HepG2 (cell line): ENCODE measurements around the gene THADA. TPM values are rescaled to one million over a fixed set of nuclear protein-coding genes. Genes with fewer than 3 reads are reported as not detected.

ENCODE experiments used
- AHR ChIP-seq: IDR thresholded peaks from 2 replicates; pipeline ENCODE4 v1.6.1; 2018; ENCODE audit warnings: missing genetic modification reagents, missing compliant biosample characterization
- CBX2 ChIP-seq, 2 experiments: fragments of 200-600 bp in 1 of 2; sonication (generic); formaldehyde crosslinking in 1 of 2; IDR thresholded peaks; 2 replicates each; pipeline versions ENCODE4 v1.7.0 to v1.8.1; 2018 to 2022; ENCODE audit warnings: low read depth in 2 of 2, low read length in 1 of 2, mild to moderate bottlenecking in 1 of 2, missing genetic modification reagents in 1 of 2
- CBX5 ChIP-seq: sonication (generic); formaldehyde crosslinking; IDR thresholded peaks from 2 replicates; pipeline ENCODE4 v1.4.0; 2020; ENCODE audit warnings: missing genetic modification reagents, borderline replicate concordance
- EEA1 ChIP-seq: sonication (generic); formaldehyde crosslinking; IDR thresholded peaks from 2 replicates; pipeline ENCODE4 v1.5.1; 2020; ENCODE audit warnings: mild to moderate bottlenecking, missing genetic modification reagents, borderline replicate concordance
- ERF ChIP-seq: IDR thresholded peaks from 2 replicates; pipeline ENCODE4 v1.6.1; 2018; ENCODE audit warnings: missing biosample characterization, missing genetic modification reagents
- FOXA1 ChIP-seq, 2 experiments: fragments of 450-650 bp in 1 of 2; sonication (generic) in 1 of 2; formaldehyde crosslinking in 1 of 2; IDR thresholded peaks; 2 replicates each; pipeline versions ENCODE4 v1.4.0 to v1.6.1; 2016 to 2020; ENCODE audit warnings: missing genetic modification reagents in 1 of 2
- GATAD2A ChIP-seq: IDR thresholded peaks from 2 replicates; pipeline ENCODE4 v1.6.1; 2016
- HMGXB4 ChIP-seq, 2 experiments: sonication (generic) in 1 of 2; formaldehyde crosslinking in 1 of 2; IDR thresholded peaks; 2 replicates each; pipeline versions ENCODE4 v1.4.0 to v1.6.1; 2018 to 2020; ENCODE audit warnings: missing genetic modification reagents in 2 of 2, borderline replicate concordance in 1 of 2, low read depth in 1 of 2, mild to moderate bottlenecking in 1 of 2, missing biosample characterization in 1 of 2
- MZF1 ChIP-seq: sonication (generic); formaldehyde crosslinking; IDR thresholded peaks from 2 replicates; pipeline ENCODE4 v1.8.1; 2023; ENCODE audit warnings: mild to moderate bottlenecking, missing genetic modification reagents, borderline replicate concordance
- NCOA2 ChIP-seq: sonication (generic); formaldehyde crosslinking; IDR thresholded peaks from 2 replicates; pipeline ENCODE4 v1.8.0; 2022; ENCODE audit warnings: inconsistent platforms
- POLR2G ChIP-seq: fragments of 200-400 bp; formaldehyde crosslinking; IDR thresholded peaks from 2 replicates; pipeline ENCODE4 v1.6.1; 2018; ENCODE audit warnings: mild to moderate bottlenecking, low read depth, low read length, moderate library complexity
- PRDM10 ChIP-seq: sonication (generic); formaldehyde crosslinking; IDR thresholded peaks from 2 replicates; pipeline ENCODE4 v1.4.0; 2020; ENCODE audit warnings: low read depth, missing genetic modification reagents
- SOX5 ChIP-seq: IDR thresholded peaks from 2 replicates; pipeline ENCODE4 v1.6.1; 2016; ENCODE audit warnings: borderline replicate concordance
- TBX2 ChIP-seq: sonication (generic); formaldehyde crosslinking; IDR thresholded peaks from 2 replicates; pipeline ENCODE4 v1.5.0; 2020; ENCODE audit warnings: missing genetic modification reagents, mild to moderate bottlenecking, borderline replicate concordance
- ZBTB49 ChIP-seq: sonication (generic); formaldehyde crosslinking; IDR thresholded peaks from 2 replicates; pipeline ENCODE4 v1.4.0; 2020; ENCODE audit warnings: missing genetic modification reagents, borderline replicate concordance
- ZNF503 ChIP-seq: sonication (generic); formaldehyde crosslinking; IDR thresholded peaks from 2 replicates; pipeline ENCODE4 v1.4.0; 2020; ENCODE audit warnings: missing genetic modification reagents
- ZSCAN31 ChIP-seq: sonication (generic); formaldehyde crosslinking; IDR thresholded peaks from 2 replicates; pipeline ENCODE4 v1.5.0; 2020; ENCODE audit warnings: low read depth, mild to moderate bottlenecking, missing genetic modification reagents
- polyA plus RNA-seq, 8 experiments: library from polyadenylated mRNA; depleted of rRNA in 3 of 8; stranded (reverse) in 7 of 8; unstranded in 1 of 8; fragments of >200 nt; fragmentation: Illumina TruSeq in 4 of 8; extraction: Trizol in 4 of 8; gene quantifications; 2 replicates each; pipeline versions ENCODE4 v1.2.1 to v1.2.3, GENCODE V29; 2011 to 2016; ENCODE audit warnings: low read depth in 4 of 8, missing spikeins in 1 of 8, mixed read lengths in 1 of 8; ENCODE audit not compliant: insufficient read depth in 1 of 8
- total RNA-seq, 5 experiments: library from RNA; depleted of rRNA; stranded (reverse); fragments of >200 nt; fragmentation: Illumina TruSeq; extraction: Trizol; gene quantifications; 2 replicates each; pipeline ENCODE4 v1.2.3, GENCODE V29; 2016; ENCODE audit warnings: low read depth in 1 of 5

The THADA gene
- total and polyA plus RNA-seq, 2 of the 13 experiments (the other 11 are each of a cell fraction or from before 2014, with no cell fraction given), result 12.7 to 21.7 TPM

GRCh38 chr2:43199492-43200488 is 396.0 kb downstream of the THADA start (continued):
- TF ChIP-seq ZBTB49 (no peak), TBX2 (CRISPR knock-in tag) (peak; percentile 87), NCOA2 (CRISPR knock-in tag) (peak; percentile 67), GATAD2A (peak; percentile 79), POLR2G (peak; percentile 69), FOXA1 (IDR thresholded peaks at IDR 0.05) (no peak), FOXA1 (CRISPR knock-in tag; IDR thresholded peaks at IDR 0.05) (peak; percentile 76), CBX2 (IDR thresholded peaks at IDR 0.05; ENCODE audit: low read depth, low read length) (no peak), CBX2 (CRISPR knock-in tag; IDR thresholded peaks at IDR 0.05; ENCODE audit: low read depth) (no peak), ZSCAN31 (CRISPR knock-in tag) (peak; percentile 81; the same call in 1 of the 2 replicates), SOX5 (CRISPR knock-in tag) (peak; percentile 67), EEA1 (CRISPR knock-in tag) (0 out of 2 replicates have a peak, but pooled peaks have one; percentile 38), PRDM10 (CRISPR knock-in tag) (peak; percentile 79; the same call in 1 of the 2 replicates), ERF (peak; percentile 89), MZF1 (peak; percentile 70; the same call in 1 of the 2 replicates), AHR (0 out of 2 replicates have a peak, but pooled peaks have one; percentile 76), CBX5 (CRISPR knock-in tag) (peak; percentile 80; the same call in 1 of the 2 replicates), ZNF503 (CRISPR knock-in tag) (no peak), HMGXB4 (CRISPR knock-in tag; IDR thresholded peaks at IDR 0.05; ENCODE audit: borderline replicate concordance in 1 of 2, low read depth in 1 of 2) (peak in 1 of 2 experiments; percentile 70; a peak in 3 of 4 replicates)
